H1 (cell line): Measurements from ENCODE around the gene TLE5. TPM values are rescaled to one million over a fixed set of nuclear protein-coding genes. Genes with fewer than 3 reads are reported as not detected.

Experiments
- BCL11A ChIP-seq, 2 experiments: IDR thresholded peaks; one replicate each; pipeline ENCODE4 v1.6.1; 2011; ENCODE audit warnings: low read depth in 2 of 2, low read length in 2 of 2, mild to moderate bottlenecking in 2 of 2
- FOSL1 ChIP-seq: IDR thresholded peaks from 2 replicates; pipeline ENCODE4 v1.6.1; 2011; ENCODE audit warnings: mild to moderate bottlenecking, low read depth, low read length, moderate library complexity; ENCODE audit not compliant: insufficient read depth
- JUND ChIP-seq: IDR thresholded peaks from 2 replicates; pipeline ENCODE4 v1.6.1; 2011; ENCODE audit warnings: mild to moderate bottlenecking, improper control_type of control experiment, low read length
- SAP30 ChIP-seq: fragments of 300-600 bp; sonication (generic); IDR thresholded peaks from 2 replicates; pipeline ENCODE4 v1.7.1; 2012; ENCODE audit warnings: low read length, moderate library complexity, mild to moderate bottlenecking, inconsistent platforms; ENCODE audit not compliant: insufficient read depth, insufficient replicate concordance
- SP1 ChIP-seq: IDR thresholded peaks from 2 replicates; pipeline ENCODE4 v1.6.1; 2011; ENCODE audit warnings: low read depth, low read length
- polyA plus RNA-seq, 7 experiments: library from polyadenylated mRNA; depleted of rRNA in 3 of 7; stranded (reverse) in 5 of 7; unstranded in 2 of 7; fragments of >200 nt in 5 of 7; fragments of 200-250 nt in 2 of 7; gene quantifications; 1 replicate in 5 of 7; 2 replicates in 1 of 7; 4 replicates in 1 of 7; pipeline versions ENCODE4 v1.2.1 to v1.2.3, GENCODE V29; 2011 to 2013; ENCODE audit warnings: missing spikeins in 2 of 7, mixed read lengths in 2 of 7
- total RNA-seq: library from RNA; stranded (reverse); fragmentation: NEBNext Ultra II Directional; extraction: Animal tissue kit (Norgen Biotek cat#: 25700); gene quantifications from 2 replicates; pipeline ENCODE4 v1.2.1, GENCODE V29; 2021

Gene TLE5
- total and polyA plus RNA-seq, 2 of the 8 experiments (the other 6 are each of a cell fraction or from before 2014, with no cell fraction given), result 187 to 285 TPM

DNA sequence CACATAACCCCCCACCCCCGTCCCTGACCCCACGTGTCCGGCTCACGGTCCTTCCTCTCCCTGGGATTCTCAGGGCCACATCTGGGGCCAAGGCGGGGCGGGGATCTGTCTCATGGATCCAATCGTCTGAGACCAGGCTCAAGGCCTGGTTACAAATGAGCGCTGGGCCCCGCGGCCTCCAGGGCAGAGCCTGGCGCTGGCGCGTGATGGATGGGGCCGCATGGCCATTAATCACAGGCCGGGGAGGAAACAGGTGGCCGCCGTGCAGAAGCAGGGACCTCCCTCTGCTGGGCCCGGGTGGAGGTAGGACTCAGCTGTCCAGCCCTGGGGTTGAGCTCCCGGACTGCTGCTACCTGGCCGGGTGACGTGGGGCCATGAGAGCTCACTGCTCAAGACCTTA lies 5.8 kb upstream of the TLE5 start (continued):
- TF ChIP-seq FOSL1 (no peak), JUND (no peak), BCL11A (IDR thresholded peaks at IDR 0.05; ENCODE audit: low read depth in 2 of 2, low read length in 2 of 2) (no peak), SAP30 (no peak), SP1 (no peak)
- TF ChIP-seq, all 59 proteins: peak for 0
